H1 (cell line): ENCODE measurements around the gene FOXN3. TPM values are rescaled to one million over a fixed set of nuclear protein-coding genes. Genes with fewer than 3 reads are reported as not detected.

Experiments
- CTCF ChIA-PET: fragments of 300-600 bp; sonication (Branson Sonifier 250); formaldehyde crosslinking; loops from one replicate; lab custom pipeline; 2021; ENCODE audit not compliant: partially characterized antibody; lab: Charles Lee
- POLR2A ChIA-PET: fragments of 300-600 bp; sonication (Branson Sonifier 250); formaldehyde crosslinking; loops from one replicate; lab custom pipeline; 2021; ENCODE audit warnings: inconsistent platforms; ENCODE audit not compliant: partially characterized antibody; lab: Charles Lee
- DNase-seq, 2 experiments: peaks; one replicate each; pipeline versions ENCODE4 v3.0.0 to v3.0.0-alpha.2; 2010 to 2022; ENCODE audit warnings: low spot score in 2 of 2, low read depth in 1 of 2, mixed read lengths in 1 of 2
- FAIRE-seq: peaks from 2 replicates; lab custom pipeline; 2011; peaks lifted over from hg19 to GRCh38; lab: Jason Lieb, UNC
- H2AFZ ChIP-seq: 2 replicates; pipeline ENCODE4 v1.8.1; 2012; ENCODE audit warnings: low read length, inconsistent platforms
- H2AK5ac ChIP-seq: 2 replicates; pipeline ENCODE4 v1.6.1; 2013; ENCODE audit warnings: low read depth, low read length
- H2BK120ac ChIP-seq: replicated peaks from 2 replicates; pipeline ENCODE3; 2013; ENCODE audit warnings: low read depth, low read length, inconsistent platforms
- H2BK12ac ChIP-seq: 2 replicates; pipeline ENCODE4 v1.6.1; 2013; ENCODE audit warnings: low read depth, low read length
- H2BK15ac ChIP-seq: 2 replicates; pipeline ENCODE4 v1.6.1; 2013; ENCODE audit warnings: low read length
- H2BK20ac ChIP-seq: 2 replicates; pipeline ENCODE4 v1.6.1; 2013; ENCODE audit warnings: low read length
- H2BK5ac ChIP-seq: 2 replicates; pipeline ENCODE4 v1.6.1; 2013; ENCODE audit warnings: low read depth, low read length
- H3K14ac ChIP-seq: 2 replicates; pipeline ENCODE4 v1.6.1; 2013; ENCODE audit warnings: inconsistent platforms; ENCODE audit not compliant: insufficient read length
- H3K18ac ChIP-seq: 2 replicates; pipeline ENCODE4 v1.6.1; 2013; ENCODE audit warnings: low read length; ENCODE audit errors: extremely low read depth
- H3K23ac ChIP-seq: 2 replicates; pipeline ENCODE4 v1.6.1; 2013; ENCODE audit warnings: inconsistent platforms; ENCODE audit not compliant: insufficient read length
- H3K23me2 ChIP-seq: 2 replicates; pipeline ENCODE4 v1.6.1; 2013; ENCODE audit warnings: low read depth, low read length
- H3K27ac ChIP-seq: 2 replicates; pipeline ENCODE4 v1.6.1; 2011; ENCODE audit warnings: low read depth, low read length, inconsistent platforms
- H3K27me3 ChIP-seq, 4 experiments: replicated peaks in 1 of 4; 1 replicate in 1 of 4; 2 replicates in 3 of 4; pipeline versions ENCODE4 v1.6.1 to v1.8.1; 2011 to 2013; ENCODE audit warnings: low read length in 3 of 4, mild to moderate bottlenecking in 3 of 4, inconsistent platforms in 2 of 4, mixed read lengths in 2 of 4, moderate library complexity in 1 of 4; ENCODE audit not compliant: control insufficient read depth in 3 of 4, insufficient read depth in 3 of 4; ENCODE audit errors: extremely low read depth in 1 of 4
- H3K36me3 ChIP-seq, 4 experiments: 2 replicates each; pipeline versions ENCODE4 v1.6.1 to v1.8.1; 2011 to 2013; ENCODE audit warnings: mild to moderate bottlenecking in 4 of 4, low read length in 3 of 4, moderate library complexity in 2 of 4, control low read depth in 1 of 4, inconsistent platforms in 1 of 4; ENCODE audit not compliant: insufficient read depth in 4 of 4, control insufficient read depth in 2 of 4
- H3K4ac ChIP-seq: replicated peaks from 2 replicates; pipeline ENCODE3; 2013; ENCODE audit warnings: low read length, low read depth, mixed read lengths, inconsistent platforms; ENCODE audit not compliant: insufficient read length
- H3K4me1 ChIP-seq, 4 experiments: replicated peaks in 1 of 4; 1 replicate in 1 of 4; 2 replicates in 3 of 4; pipeline versions ENCODE4 v1.6.1 to v1.8.1; 2011 to 2013; ENCODE audit warnings: low read length in 3 of 4, inconsistent platforms in 2 of 4, mixed read lengths in 1 of 4; ENCODE audit not compliant: insufficient read depth in 4 of 4, control insufficient read depth in 3 of 4
- H3K4me2 ChIP-seq, 2 experiments: 2 replicates each; pipeline versions ENCODE4 v1.6.1 to v1.8.1; 2011 to 2013; ENCODE audit warnings: low read depth in 2 of 2, low read length in 2 of 2, control low read depth in 1 of 2, inconsistent platforms in 1 of 2, mild to moderate bottlenecking in 1 of 2; ENCODE audit not compliant: insufficient read depth in 1 of 2
- H3K4me3 ChIP-seq, 4 experiments: fragments of 200-600, 300-600 bp in 1 of 4; sonication (generic), shearing (Covaris generic), sonication (Bioruptor Twin) in 1 of 4; 2 replicates each; pipeline versions ENCODE4 v1.5.1 to v1.8.1; 2011 to 2016; ENCODE audit warnings: low read length in 4 of 4, low read depth in 3 of 4, control low read depth in 2 of 4, inconsistent platforms in 2 of 4, mild to moderate bottlenecking in 2 of 4, mixed read lengths in 1 of 4, moderate library complexity in 1 of 4; ENCODE audit not compliant: insufficient read depth in 2 of 4; ENCODE audit errors: extremely low read depth in 1 of 4
- H3K56ac ChIP-seq: replicated peaks from 2 replicates; pipeline ENCODE3; 2013; ENCODE audit warnings: low read depth, mild to moderate bottlenecking, mixed read lengths, low read length, inconsistent platforms; ENCODE audit not compliant: insufficient read length
- H3K79me1 ChIP-seq: 2 replicates; pipeline ENCODE4 v1.6.1; 2013; ENCODE audit warnings: low read depth, low read length, control low read depth
- H3K79me2 ChIP-seq, 2 experiments: 2 replicates each; pipeline versions ENCODE4 v1.6.1 to v1.8.1; 2012 to 2013; ENCODE audit warnings: low read length in 2 of 2, mild to moderate bottlenecking in 2 of 2, inconsistent platforms in 1 of 2; ENCODE audit not compliant: insufficient read depth in 2 of 2, control insufficient read depth in 1 of 2
- H3K9ac ChIP-seq, 4 experiments: replicated peaks in 1 of 4; 1 replicate in 1 of 4; 2 replicates in 3 of 4; pipeline versions ENCODE4 v1.6.1 to v1.8.1; 2011 to 2013; ENCODE audit warnings: low read depth in 3 of 4, low read length in 3 of 4, control low read depth in 2 of 4, mild to moderate bottlenecking in 2 of 4, moderate library complexity in 2 of 4, inconsistent platforms in 1 of 4; ENCODE audit errors: extremely low read depth in 1 of 4
- H3K9me3 ChIP-seq, 2 experiments: 2 replicates each; pipeline versions ENCODE4 v1.6.1 to v1.8.1; 2012 to 2013; ENCODE audit warnings: mild to moderate bottlenecking in 2 of 2, moderate library complexity in 2 of 2, control low read depth in 1 of 2, inconsistent platforms in 1 of 2, low read depth in 1 of 2, low read length in 1 of 2, mixed read lengths in 1 of 2; ENCODE audit not compliant: insufficient read depth in 2 of 2
- H4K20me1 ChIP-seq, 2 experiments: replicated peaks in 1 of 2; 2 replicates each; pipeline versions ENCODE3 to v1.8.1; 2011 to 2013; ENCODE audit warnings: inconsistent platforms in 2 of 2, low read length in 2 of 2, mild to moderate bottlenecking in 1 of 2; ENCODE audit not compliant: insufficient read depth in 2 of 2, control insufficient read depth in 1 of 2
- H4K5ac ChIP-seq: 2 replicates; pipeline ENCODE4 v1.6.1; 2013; ENCODE audit warnings: low read length, low read depth, mixed read lengths, inconsistent platforms; ENCODE audit not compliant: insufficient read length
- H4K8ac ChIP-seq: 2 replicates; pipeline ENCODE4 v1.8.0; 2013; ENCODE audit warnings: mild to moderate bottlenecking, moderate library complexity, low read length, inconsistent platforms; ENCODE audit not compliant: insufficient read depth; ENCODE audit errors: extremely low read depth
- H4K91ac ChIP-seq: replicated peaks from 2 replicates; pipeline ENCODE3; 2013; ENCODE audit warnings: low read length, mixed read lengths, inconsistent platforms; ENCODE audit not compliant: insufficient read length
- CBX5 ChIP-seq: fragments of 300-800, 300-1000 bp; sonication (generic); IDR thresholded peaks from 2 replicates; pipeline ENCODE4 v1.7.1; 2016; ENCODE audit warnings: antibody characterized with exemption, low read length, low read depth
- CREB1 ChIP-seq: IDR thresholded peaks from 2 replicates; pipeline ENCODE4 v1.6.1; 2012; ENCODE audit warnings: inconsistent platforms
- RXRA ChIP-seq: IDR thresholded peaks from 2 replicates; pipeline ENCODE4 v1.6.1; 2011; ENCODE audit warnings: low read depth, mild to moderate bottlenecking, low read length, moderate library complexity; ENCODE audit not compliant: insufficient read depth
- SIRT6 ChIP-seq: IDR thresholded peaks from one replicate; pipeline ENCODE4 v1.7.1; 2012; ENCODE audit warnings: low read length, inconsistent platforms
- WGBS, 2 experiments: shearing (Covaris generic) in 1 of 2; methylation state at CpG; one replicate each; pipeline versions ENCODE4 v1.1.6 to v1.1.7; 2013 to 2015; ENCODE audit warnings: low lambda C conversion rate in 2 of 2, mixed read lengths in 2 of 2, inconsistent platforms in 1 of 2, low coverage in 1 of 2, missing lambda C conversion rate in 1 of 2; ENCODE audit not compliant: insufficient replicate concordance in 2 of 2, insufficient coverage in 1 of 2, insufficient read length in 1 of 2; ENCODE audit errors: extremely low coverage in 1 of 2, missing lambda C conversion rate in 1 of 2; 5-methylcytosine and 5-hydroxymethylcytosine counted together
- polyA plus RNA-seq, 7 experiments: library from polyadenylated mRNA; depleted of rRNA in 3 of 7; stranded (reverse) in 5 of 7; unstranded in 2 of 7; fragments of >200 nt in 5 of 7; fragments of 200-250 nt in 2 of 7; gene quantifications; 1 replicate in 5 of 7; 2 replicates in 1 of 7; 4 replicates in 1 of 7; pipeline versions ENCODE4 v1.2.1 to v1.2.3, GENCODE V29; 2011 to 2013; ENCODE audit warnings: missing spikeins in 2 of 7, mixed read lengths in 2 of 7
- total RNA-seq: library from RNA; stranded (reverse); fragmentation: NEBNext Ultra II Directional; extraction: Animal tissue kit (Norgen Biotek cat#: 25700); gene quantifications from 2 replicates; pipeline ENCODE4 v1.2.1, GENCODE V29; 2021
- TF ChIP-seq, protein P1 (sequence below): IDR thresholded peaks from 2 replicates; pipeline ENCODE4 v1.6.1; 2012; ENCODE audit warnings: low read length, inconsistent platforms

The FOXN3 gene
- total and polyA plus RNA-seq, 2 of the 8 experiments (the other 6 are each of a cell fraction or from before 2014, with no cell fraction given) = 52.6 to 178 TPM

DNA sequence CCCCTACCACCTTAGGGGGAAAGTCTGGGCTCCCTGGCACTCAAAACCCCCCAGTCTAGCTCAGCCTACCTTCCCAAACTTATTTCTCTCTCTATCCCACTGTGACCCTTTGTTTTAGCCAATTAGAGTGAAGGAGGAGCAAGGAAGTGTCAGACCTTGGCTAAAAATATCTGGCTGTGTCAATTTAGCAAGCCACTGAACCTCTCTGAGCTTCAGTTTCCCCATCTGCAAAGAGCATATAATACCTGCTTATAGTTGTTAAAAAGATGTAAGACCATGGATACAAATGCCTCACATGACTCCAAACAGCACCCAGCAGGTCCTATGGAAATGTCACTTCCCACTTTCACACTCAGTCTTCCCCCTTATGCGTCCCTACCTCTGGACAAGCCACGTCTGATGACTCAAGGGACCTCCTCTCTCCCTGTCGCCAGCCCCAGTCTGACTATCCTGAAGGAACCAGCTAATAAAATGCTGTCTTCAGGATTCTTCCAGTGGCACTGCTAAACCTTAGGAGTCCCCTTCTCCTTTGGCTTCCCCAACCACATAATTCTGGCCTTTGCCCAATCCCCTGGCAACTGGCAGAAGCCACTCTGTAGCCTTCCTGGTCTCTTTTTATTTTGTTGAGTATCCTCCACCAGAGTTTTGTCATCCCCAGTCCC lies 19.3 kb downstream of the FOXN3 start:
- Histone ChIP-seq H2BK120ac (no peak overlapping the region), H3K56ac (no peak overlapping the region), H3K23ac (no peak overlapping the region), H3K79me1 (peaks cover 35% of the 10 kb centered on the region), H3K14ac (no peak overlapping the region), H3K4me3 (no peak overlapping the region), H3K79me2 (peaks cover 83 to 99% of the 10 kb centered on the region in 2 experiments), H2BK12ac (no peak overlapping the region), H2BK15ac (no peak overlapping the region), H3K4me2 (no peak overlapping the region), H4K5ac (no peak overlapping the region), H3K27ac (no peak overlapping the region), H3K23me2 (no peaks in the 10 kb centered on the region), H3K9me3 (no peaks in the 10 kb centered on the region), H3K27me3 (no peaks in the 10 kb centered on the region), H2AFZ (no peak overlapping the region), H2BK20ac (no peak overlapping the region), H2BK5ac (no peak overlapping the region), H2AK5ac (no peak overlapping the region), H3K9ac (no peak overlapping the region), H3K4me1 (peaks cover 12 to 24% (median 13%) of the 10 kb centered on the region in 4 experiments), H4K20me1 (peaks cover 49 to 54% of the 10 kb centered on the region in 2 experiments), H4K8ac (no peak overlapping the region), H3K36me3 (peaks cover 0 to 3% (median 0%) of the 10 kb centered on the region in 4 experiments; a peak in 2 of 8 replicates), H3K4ac (no peak overlapping the region), H3K18ac (no peak overlapping the region), H4K91ac (no peak overlapping the region)
- ChIA-PET CTCF (interaction anchor here (1.0 to 1.4 kb wide), 5 partner anchors 8 to 354 kb away, joined by 3 to 4 read pairs (median 3); no protein-coding TSS in a partner anchor), POLR2A (interaction anchor here (1.0 to 1.8 kb wide), 3 partner anchors 9 to 11 kb away, joined by 3 to 5 read pairs (median 3); no protein-coding TSS in a partner anchor)
- WGBS, 2 experiments = 92% methylated on average over 3 of the region's 3 CpGs; no CpG with 5 or more reads in 1 of the 2 experiments
- FAIRE-seq (no peak), DNase-seq (no peak)
- TF ChIP-seq, protein P1, sequence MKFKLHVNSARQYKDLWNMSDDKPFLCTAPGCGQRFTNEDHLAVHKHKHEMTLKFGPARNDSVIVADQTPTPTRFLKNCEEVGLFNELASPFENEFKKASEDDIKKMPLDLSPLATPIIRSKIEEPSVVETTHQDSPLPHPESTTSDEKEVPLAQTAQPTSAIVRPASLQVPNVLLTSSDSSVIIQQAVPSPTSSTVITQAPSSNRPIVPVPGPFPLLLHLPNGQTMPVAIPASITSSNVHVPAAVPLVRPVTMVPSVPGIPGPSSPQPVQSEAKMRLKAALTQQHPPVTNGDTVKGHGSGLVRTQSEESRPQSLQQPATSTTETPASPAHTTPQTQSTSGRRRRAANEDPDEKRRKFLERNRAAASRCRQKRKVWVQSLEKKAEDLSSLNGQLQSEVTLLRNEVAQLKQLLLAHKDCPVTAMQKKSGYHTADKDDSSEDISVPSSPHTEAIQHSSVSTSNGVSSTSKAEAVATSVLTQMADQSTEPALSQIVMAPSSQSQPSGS = no peak
- TF ChIP-seq RXRA (no peak), SIRT6 (no peak), CREB1 (no peak), CBX5 (no peak)
